SIG-M5 treated with dmso at 0.1 percent for 504 hours (cell line): ENCODE measurements around the gene BMAL1.

ENCODE experiments used
- DNase-seq: peaks from one replicate; lab custom pipeline; 2025; ENCODE audit not compliant: unreplicated experiment; lab: John Stamatoyannopoulos, UW

Gene BMAL1

DNA sequence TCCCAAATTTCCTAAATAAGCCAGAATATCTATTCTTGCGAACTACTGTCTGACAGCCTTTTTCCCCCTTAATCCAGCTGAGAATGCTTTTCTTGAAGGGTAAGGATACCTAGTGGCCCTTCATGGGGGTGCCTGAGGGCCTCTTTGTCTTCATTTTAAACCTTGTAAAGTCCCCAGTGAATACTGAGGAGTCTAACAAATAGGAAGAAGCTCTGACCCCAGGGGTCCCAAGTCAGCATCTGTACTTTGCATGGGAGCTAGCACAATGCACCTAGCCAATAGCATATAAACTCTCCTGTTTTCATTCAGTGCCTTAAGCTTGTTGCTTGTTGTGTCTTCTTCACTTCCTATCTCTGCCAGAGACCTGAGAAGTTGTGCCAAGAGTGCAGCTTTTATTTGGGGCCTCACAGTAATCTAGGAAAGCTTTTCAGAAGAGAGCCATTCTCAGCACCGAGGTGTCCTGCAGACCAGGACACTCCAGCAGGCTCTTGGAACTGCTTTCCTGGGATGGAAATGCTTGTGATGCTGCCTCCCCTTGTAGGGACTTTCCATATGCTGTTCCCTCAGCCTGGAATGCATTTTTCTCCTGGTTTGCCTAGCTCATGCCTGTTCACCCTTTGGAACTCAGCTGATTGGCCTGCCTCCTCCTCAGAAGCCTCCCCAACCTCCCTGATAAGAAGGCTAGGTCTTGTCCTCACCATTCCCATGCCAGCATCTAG, 37.2 kb downstream of the BMAL1 start:
- no peak for DNase-seq

DNA sequence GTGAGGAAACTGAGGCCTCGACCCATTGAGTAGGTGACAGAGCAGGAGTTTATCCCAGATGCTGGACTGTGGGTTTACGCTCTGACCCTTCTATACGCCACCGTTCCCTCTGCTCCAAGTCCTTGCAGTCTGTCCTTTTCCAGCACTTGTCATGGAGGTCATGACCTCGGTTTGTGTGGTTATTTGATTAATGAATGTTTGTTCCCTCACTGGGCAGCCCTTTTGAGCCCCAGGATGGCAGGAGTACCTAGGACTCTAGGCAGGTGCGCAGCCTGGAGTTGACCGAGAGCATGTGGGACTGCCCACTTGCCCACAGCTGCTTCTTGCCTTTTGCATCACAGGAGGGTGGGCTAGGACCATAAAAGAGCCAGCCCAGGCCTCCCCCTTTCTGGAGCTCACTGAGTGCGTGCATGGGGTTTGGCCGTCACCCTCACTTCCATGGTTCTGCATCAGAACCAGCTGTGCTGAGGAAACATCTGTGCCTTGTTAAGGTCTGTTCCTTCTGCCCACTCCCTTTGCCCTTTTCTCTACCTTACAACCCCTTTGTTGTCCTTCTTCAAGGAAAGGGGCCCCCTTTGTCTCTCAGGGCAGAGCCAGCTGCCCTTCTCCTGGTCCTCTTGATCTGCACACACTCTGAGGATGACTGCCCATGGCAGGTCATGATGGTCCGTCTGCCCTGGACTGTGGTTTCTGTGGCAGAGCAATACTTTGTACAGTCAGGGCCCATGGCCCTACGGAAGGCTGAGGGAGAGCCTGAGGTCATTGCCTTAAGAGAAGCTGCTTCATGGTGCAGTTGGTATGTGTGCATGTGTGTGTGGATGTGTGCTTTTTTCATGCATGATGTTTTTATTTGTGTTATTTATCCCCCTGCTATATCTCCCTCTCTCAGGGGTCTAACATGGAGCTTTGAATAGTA, 38.2 kb downstream of the BMAL1 start:
- no peak for DNase-seq

DNA sequence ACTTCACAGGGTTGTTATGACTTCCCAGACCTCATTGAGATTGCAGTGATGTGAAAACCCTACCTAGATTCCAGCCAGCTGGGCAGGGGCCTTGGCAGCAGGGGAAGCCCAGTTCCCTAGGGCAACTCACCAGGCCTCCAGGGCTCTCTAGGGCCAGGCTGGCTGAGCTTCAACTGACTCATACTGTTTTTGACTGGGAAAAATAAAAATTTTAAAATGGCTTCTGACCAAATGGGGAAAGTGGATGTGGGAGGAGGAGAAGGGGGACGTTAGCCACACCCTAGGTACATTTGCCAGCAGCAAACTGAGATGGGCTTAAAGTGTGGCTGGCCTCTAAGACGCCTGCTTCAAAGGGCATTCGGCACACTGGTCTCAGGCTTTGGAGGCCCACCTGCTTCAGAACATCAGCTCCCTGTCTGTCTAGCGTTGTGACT, 39.0 kb downstream of the BMAL1 start:
- DNase-seq: no peak

DNA sequence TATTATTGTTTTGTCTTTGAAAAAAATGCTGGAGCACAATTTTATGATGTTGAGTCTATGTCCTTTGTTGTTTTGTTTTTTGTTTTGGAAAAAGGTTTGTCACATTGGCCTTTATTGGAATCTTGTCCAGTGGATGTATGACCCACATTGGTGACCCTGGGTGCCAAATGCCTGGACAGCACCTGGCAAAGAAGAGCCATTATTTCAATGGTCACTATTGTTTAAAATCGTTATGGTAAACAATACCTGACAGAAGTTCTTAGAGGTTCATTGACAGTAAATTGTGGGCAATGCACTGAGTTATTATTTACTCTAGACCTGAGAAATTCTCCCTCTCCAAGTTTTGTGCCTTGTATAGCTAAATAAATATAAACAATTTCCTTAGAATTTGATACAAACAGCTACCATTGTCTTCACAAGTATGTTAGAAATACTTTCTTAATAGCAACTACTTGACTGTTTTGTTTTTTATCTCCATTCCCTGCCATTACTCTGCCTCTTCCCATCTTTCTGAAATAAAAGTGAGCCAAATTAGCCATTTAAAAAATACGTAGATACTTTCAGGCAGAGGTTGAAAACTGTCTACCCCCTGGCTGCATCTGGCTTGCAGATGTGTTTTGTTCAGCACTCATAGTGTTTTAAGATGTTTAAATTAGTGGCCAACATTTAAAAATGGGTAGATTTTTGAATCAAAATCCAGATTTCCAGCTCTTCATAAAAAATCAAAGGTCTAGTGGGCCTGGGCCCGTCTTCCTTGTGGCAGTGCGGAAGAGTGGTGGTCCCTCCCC, 39.9 kb downstream of the BMAL1 start:
- no peak for DNase-seq

DNA sequence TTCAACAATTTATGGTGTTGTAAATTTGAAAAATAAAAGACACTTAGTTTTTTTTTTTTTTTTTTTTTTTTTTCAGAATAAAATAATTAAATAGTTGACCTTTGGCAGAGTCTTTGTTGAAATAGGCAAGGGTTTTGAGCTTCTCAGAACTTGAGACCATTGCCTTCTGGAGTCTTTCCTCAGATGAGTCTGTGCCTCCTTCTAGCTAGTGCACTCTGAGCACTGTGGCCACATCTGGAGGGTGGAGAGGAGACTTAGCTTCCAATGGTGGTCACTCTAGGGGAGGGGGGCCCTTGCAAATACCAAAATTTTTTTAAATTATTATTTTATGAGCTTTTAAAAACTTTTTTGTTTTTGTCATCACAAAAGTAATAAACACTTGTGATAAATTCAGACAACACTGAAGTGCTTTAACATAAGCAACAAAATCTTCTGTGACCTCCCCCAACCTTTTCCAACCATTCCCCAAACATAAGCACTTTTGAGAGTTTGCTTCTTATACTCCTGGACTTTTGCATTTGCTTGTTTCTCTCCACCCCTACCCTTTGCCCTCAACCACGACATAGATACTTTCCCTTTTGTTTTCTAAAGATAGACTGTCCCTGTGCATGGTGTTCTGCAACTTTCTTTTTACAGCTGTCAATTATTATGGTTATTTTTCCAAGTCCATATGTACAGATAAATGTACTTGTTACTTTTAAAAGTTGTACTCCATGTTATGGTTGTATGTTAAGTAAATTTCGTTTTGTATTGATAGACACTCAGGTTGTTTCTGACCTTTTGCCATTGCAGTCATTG, 41.1 kb downstream of the BMAL1 start:
- DNase-seq: no peak

DNA sequence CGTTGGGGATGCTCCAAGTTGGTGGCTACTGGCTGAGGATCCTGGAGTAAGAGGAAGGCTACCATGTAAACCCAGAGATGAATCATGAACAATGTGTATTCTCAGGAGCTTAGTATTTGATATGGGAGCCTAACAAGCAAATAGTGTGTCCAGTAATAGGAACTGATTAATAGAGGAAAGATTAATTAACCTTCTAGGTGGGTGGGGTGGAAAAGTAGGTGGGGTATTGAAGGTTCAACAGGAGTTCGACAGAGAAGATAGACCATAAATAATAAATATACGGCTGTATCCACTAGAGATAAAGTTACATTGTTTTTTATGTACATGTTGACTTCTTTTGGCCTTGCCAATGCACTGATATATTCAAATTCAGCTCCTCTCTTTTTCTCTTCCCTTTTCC, 43.1 kb downstream of the BMAL1 start:
- no peak for DNase-seq

DNA sequence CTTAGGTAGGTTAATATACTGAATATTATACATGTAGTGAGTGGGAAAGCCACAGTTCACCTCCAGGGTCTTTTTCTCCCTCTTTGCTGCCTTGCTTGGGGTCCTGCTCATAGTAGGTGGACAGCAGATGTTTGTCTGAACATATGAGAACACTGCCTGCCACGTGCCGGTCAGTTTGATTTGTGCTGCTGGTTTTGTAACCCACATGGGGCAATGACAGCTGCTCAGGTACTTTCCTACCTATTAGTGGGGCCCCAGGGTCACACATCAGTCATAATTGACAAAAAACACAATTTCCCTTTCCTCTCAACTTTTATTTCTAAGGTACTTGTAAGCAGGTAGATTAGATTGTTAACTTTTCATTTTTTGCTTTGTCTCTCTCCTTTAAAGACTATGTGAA, 43.8 kb downstream of the BMAL1 start:
- no peak for DNase-seq

DNA sequence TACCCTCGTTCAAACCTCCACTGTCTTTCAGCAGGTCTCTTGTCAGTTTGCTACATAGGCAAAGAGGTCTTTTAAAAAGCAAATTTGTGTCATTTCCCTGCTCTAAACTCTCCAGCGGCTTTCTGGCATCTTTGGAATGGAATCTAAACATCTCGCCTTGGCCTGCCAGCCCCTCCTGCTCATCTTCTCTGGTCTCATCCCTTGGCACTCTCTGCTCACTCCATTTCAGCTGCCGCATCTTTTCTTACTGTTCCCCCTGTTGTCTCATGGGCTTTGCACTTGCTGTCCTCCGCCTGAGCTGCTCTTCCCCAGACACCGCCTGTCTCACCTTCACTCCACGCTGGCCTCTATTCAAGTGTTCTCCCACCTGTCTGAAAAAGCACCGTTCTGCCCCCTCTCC, 46.6 kb downstream of the BMAL1 start:
- DNase-seq: no peak

DNA sequence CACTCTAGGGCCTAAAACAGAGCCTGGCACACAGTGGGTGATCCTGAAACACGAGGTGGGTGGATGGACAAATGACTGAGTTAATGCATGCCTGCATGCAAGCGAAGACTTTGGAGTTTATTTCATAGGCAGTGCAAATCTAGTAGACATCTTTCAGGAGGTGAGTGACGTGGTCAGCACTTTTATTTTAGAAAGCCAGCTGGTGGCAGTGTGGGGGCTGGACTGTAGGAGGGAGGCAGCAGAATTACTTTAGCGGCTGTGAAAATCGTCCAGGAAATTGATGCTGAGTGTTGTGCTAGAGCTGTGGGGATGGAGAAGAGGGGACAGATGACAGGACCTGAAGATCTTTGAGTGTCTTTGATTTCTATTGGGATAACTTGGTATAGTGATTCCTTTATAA, 47.1 kb downstream of the BMAL1 start:
- no peak for DNase-seq

DNA sequence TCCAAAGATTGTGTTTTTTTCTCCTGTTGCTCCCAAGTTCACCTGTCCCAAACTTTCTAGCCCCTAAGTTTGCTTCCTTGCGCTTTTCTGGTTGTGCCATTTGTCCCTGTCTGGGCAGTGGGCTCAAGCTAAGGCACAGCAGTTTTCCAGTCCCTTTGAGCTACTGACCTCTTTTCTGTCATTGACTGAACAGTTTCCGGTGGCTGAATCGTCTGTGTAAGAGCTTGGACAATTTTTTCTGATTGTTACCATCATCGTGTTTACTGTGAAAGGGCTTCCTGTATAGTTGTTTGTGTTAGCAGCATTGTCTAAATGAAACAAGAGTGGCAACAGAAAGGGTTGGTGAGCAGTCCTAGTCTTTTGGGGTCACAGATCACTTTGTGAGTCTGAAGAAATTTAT, 49.8 kb downstream of the BMAL1 start:
- no peak for DNase-seq

DNA sequence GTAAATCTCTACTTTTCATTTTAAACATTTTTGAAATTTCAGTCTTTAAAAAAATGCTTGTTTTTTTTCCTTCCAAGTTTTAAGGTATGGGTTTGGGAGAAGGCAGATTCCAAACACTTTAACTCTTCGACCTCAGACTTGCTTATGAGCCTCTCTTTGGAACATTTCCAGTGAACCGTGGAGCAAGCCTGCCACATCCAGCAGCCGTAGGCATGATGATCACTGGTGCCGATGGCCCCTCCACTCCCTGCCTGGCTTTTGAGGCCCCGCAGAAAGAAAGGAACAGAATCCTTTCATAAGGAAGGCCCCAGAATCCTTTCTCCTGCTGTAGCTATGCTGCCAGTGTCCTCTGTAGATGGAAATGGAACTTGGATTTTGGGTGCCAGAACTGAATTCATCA, 50.7 kb downstream of the BMAL1 start:
- DNase-seq: no peak

DNA sequence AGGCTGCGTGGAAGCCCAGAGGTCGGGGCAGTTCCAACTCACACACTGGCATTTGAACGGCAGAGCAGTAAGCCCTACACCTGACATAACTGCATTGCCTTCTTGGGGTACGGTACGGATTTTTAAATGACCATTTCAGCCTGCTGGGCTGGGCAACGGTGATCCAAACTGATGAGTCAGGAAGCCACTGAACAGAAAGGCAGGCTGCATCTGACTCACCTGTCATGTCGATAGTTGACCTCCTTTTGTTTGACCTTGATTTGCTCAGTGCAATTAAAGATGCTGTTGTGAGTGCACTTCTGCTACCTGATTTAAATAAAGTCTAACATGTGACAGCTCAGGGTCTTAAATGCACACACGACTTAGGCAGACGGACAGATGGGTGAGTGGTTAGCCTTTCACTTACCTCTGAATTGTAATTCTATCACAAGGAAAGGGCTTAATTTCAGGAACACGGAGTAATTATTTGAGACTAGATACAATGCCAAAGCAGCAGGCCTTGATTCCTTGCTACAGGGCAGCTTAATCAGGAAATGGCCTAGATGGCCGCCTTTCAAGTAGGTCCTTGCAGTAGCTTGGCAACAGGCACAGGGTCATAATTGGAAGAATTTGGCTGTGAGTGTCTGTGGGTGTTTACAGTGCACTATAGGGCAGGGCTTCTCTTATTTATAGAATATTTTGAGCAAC, 52.2 kb downstream of the BMAL1 start:
- DNase-seq: no peak

DNA sequence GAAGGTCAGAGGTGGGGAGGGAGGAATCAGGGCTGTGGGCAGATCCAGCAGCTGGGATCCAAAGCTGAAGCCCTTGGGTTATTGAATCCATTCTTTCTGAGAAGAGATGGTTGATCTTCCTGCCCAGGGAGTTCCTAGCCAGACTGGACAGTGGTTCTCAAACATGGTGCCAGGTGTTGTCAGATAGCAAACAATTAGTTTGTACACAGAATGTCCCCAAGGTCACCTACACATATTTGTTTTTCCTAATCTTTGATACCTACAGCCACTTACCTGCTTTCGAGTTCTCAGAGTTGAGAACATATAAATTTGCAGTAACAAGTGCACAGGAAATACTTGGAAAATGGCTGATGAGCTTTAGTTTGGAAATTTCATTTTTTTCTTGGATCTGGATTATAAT, 54.5 kb downstream of the BMAL1 start:
- no peak for DNase-seq

DNA sequence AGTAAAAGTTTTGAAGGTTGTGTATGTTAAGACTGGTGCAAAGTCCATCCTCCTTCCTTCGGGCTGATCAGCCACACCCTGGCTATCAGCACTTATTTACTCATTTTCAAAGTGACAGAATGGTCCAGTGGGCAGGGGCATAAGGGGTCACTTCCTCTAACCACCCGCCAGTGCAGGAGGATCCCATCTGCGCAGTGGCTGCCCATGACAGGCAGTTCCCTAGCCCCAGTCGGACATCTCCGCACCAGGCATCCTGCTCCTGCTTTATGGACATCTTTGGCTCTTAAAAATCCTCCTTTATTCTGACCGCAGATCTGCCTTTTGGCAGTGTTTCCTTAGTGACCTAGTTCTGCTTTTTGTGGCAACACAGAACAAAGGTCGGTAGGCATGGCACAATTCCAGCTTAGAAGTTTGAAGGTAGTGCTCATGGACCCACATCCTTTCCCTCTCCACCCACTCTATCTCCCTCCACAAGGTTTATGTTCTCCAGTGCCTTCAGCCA, 55.9 kb downstream of the BMAL1 start:
- peak; percentile 45 for DNase-seq

DNA sequence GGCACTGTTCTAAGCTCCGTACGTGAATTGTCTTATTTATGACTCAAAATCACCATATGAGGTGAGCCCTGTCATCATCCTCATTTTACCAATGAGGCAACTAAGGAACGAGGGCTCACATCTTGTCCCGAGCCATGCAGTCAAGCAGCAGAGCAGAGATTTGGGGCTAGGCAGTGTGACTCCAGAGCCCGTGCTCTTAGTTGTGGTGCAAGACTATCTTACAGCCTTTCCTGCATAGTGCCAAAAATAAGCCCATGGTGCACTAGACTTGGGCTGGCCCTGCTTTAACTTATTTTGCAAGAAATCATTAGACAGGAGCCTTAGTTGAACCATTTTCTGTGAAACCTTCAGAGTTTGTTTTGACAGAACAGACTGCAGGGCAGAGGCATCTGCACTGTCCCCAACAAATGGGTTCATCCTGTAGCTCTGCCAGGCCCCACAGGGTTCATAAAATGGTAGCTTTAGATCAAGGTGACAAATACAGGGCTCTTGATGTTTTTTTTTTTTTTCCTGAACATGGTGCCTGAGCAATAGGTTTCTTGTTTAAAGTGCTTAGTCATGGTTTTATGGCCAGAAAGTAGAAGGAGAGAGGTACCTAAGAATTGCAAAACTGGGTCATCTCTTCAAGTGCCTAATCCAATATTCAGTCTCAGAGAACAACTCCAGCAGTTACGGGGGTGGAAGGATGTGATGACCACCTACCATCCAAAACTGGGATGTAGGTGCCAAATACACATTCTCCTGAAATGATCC, 56.6 kb downstream of the BMAL1 start:
- no peak for DNase-seq

DNA sequence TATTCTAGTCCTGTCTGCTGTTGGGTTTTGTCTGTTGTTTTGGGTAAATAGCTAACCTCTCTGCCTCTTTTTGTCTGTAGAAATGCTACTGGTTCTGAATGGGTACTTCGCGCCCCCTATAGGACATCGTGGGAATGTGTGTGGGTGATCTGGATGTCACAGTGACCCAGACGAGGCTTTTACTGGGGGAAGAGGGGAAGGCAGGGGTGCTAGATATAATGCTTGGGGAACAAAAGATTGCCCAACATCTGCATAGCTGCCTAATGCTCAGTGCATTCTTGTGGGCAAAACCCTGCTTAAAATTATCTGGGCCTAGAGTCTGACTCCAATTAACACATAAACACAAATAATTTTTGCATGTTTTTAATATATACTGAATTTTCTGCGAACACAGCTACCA, 57.7 kb downstream of the BMAL1 start:
- peak; percentile 69 for DNase-seq

DNA sequence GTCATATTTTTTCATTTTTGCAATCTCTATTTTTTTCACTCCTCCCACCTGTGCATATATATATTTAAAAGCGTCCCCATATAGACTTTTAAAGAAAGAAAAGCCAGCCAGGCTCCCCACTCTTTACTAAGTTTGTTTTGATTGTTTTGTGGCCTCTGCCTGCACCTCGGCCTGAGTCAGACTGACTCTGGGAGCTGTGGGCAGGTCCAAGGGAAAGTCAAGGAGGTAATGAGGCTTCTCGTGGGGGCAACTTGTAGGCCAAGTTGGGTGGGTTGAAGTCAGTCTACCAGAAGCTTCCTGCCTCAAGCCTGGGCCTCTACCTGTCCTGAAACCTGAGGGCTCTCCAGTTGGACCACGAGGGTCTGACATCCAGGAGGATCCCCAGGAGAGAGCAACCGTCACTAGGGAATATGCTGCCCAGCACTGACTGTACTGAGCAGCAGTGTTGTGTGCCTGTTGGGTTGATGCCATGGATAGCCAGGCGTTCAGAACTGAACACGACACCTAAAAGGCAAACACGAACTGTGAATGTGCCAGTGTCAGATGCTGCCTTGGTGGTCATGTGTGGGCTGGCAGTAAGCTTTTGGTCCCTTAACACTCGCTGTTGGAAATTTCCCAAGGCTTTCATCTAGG, 58.8 kb downstream of the BMAL1 start:
- DNase-seq: no peak

DNA sequence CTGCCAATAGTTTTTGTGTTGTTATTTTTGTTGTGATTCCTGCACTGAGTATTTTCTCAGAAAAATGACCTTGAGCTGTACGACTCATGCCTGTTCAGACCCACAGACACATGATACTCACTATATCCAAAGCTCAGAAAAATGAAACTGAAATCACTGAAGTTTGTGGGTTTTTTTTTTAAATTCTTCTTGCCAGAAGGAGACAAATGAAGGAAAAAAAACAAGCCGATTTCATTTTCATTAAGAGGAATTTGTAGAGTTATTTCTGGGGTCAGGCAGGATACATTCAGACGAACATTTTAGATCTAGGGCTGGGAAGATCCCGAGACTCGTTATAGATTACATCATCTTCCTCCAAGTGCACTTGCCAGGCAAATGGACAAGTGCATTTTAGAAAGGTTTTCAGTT, 60.4 kb downstream of the BMAL1 start:
- DNase-seq: no peak
